GM18873 (cell line): Measurements from ENCODE around the gene APOF.
"Not testable (repeated sequence)": the region's sequence is repeated elsewhere in the genome, so short reads cannot be mapped to it uniquely, and the experiment has no call there.

ENCODE experiments used
- ATAC-seq: cut with Tn5 transposase; IDR thresholded peaks from one replicate; pipeline ENCODE4 v1.9.1; 2021; ENCODE audit warnings: mild to moderate bottlenecking, moderate library complexity, moderate number of reproducible peaks; ENCODE audit not compliant: unreplicated experiment, low FRiP score

Gene APOF

GRCh38 chr12:56362130-56363059, at the start of gene APOF:
Gene APOF, minus strand, starts transcription at chr12:56362857. Its CDS starts 112 bp downstream, at chr12:56362745.
- no peak for ATAC-seq

- ATAC-seq, result no peak
These were observed 49.4 kb upstream of the APOF start for GRCh38 chr12:56411781-56412639.

- ATAC-seq, result no peak
These were observed 48.1 kb upstream of the APOF start for GRCh38 chr12:56410768-56411167.

DNA sequence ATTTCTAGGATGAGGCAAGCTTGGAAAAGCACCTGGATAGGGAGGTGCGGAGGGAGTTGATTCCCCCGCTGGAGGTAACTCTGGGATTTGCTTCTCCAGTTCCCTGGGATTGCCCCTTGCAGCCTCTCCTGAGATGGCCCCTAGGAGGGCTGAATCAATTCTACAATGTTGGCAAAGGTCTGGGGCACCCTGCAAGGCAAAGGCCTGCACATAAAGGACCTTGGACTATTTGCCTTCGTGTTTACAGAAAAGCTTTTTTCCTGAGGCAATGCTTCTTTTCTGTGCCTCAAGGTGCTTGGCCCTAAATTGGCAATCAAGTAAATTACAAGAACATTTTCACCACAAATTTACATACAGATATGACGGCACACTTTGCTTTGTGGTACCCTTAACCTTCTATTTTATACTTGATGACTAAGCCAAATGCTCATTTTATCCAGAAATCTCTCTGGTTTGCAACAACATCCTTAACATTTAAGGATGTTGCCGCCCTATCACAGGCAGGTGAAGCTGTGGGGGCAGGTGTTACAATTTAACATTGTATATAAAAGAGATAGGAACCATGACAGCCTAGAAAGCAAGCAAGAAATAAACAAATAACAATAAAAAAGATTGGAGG, 46.3 kb upstream of the APOF start:
- ATAC-seq, result no peak

DNA sequence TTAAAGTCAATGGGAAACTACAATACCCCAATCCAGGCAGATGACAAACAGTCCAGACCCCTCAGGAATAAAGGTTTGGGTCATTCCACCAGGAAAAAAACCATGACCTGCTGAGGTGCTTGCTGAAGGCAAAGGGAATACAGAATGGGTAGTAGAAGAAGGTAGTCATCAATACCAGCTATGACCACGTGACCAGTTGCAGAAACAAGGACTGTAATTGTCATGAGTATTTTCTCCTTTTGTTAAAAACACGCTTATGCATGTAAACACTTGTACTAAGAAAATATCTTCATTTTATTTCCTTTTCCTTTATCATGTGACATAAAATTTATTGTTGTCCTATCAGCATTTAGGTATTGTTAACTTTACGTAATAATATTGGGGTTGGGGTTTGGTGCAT, 41.6 kb upstream of the APOF start:
- ATAC-seq, result not testable (repeated sequence)

DNA sequence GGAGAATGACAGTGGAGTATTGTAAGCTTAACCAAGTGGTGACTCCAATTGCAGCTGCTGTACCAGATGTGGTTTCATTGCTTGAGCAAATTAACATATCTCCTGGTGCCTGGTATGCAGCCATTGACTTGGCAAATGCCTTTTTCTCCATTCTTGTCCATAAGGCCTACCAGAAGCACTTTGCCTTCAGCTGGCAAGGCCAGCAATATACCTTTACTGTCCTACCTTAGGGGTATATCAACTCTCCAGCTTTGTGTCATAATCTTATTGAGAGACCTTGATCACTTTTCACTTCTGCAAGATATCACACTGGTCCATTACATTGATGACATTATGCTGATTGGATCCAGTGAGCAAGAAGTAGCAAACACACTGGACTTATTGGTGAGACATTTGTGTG, 39.0 kb upstream of the APOF start:
- not testable (repeated sequence) for ATAC-seq

- ATAC-seq, result not testable (repeated sequence)
These were observed 38.5 kb upstream of the APOF start for GRCh38 chr12:56401125-56401524.

DNA sequence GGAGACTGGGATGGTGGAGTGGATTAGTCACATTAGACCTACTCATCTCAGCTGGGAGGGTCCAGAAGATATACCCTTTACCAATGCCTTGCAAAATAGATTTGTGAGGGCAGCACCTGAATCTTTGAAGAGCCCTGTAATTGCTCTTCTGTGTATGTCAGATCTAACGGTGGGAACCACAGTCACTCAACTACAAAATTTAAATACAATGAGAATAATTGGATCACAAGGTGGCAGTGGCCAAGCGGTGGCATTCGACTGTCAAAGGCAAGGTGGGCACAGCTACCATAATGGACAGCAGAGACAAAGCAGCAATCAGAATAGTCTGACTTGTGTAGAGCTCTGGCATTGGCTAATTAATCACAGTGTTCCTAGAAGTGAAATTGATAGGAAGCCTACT, 36.8 kb upstream of the APOF start:
- not testable (repeated sequence) for ATAC-seq

DNA sequence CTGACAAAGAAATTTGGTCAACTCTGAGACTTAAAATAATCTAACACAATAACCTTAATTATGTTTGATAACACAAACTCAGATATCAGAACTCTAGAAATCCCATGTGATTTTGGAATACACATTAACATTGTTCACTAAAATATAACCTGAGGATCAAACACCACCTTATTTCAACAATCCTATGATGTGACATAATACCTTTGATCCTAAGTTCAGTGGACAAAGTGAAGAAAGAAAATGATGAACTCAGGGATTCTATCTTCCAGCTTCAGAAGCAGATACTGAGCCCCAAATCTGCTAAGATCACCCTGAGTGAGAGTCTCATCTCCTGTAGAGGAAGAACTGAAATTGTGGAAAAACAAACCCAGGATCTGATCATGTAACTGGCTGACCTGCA, 35.7 kb upstream of the APOF start:
- ATAC-seq, result no peak

DNA sequence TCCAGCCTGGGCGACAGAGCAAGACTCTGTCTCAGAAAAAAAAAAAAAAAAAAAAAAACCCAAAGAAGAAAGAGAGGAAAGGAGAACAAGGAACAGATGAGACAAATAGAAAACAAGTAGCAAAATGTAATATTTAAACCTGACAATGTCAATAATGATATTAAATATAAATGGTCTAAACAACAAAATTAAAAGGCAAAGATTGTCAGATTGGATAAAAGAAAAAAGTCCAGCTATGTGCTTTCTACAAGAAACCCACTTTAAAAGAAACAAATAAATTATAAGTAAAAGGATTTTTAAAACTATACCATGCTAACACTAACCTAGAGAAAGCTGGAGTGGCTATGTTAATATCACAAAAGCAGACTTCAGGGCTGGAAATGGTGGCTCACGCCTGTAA, 29.7 kb upstream of the APOF start:
- ATAC-seq, result no peak

DNA sequence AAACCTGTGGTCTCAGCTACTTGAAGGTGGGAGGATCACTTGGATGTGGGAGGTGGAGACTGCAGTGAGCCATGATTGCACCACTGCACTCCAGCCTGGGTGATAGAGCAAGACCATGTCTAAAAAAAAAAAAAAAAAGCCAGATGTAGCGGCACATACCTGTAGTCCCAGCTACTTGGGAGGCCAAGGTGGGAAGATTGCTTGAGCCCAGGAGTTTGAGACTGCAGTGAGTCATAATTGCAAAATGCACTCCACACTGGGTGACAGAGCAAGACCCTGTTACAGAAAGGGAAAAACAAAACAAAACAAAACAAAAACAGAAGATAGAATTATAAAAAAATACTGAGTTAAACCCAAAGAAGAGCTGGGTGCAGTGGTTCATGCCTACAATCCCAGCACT, 29.1 kb upstream of the APOF start:
- ATAC-seq, result no peak

GRCh38 chr12:56389412-56389811, 26.8 kb upstream of the APOF start:
- ATAC-seq, result no peak

- ATAC-seq, result no peak
These were observed 24.6 kb upstream of the APOF start for GRCh38 chr12:56387152-56387736.

- no peak for ATAC-seq
These were observed 23.2 kb upstream of the APOF start for GRCh38 chr12:56385873-56386272.

- no peak for ATAC-seq
These were observed 20.0 kb upstream of the APOF start for GRCh38 chr12:56382611-56383010.

GRCh38 chr12:56377989-56378316, 15.3 kb upstream of the APOF start:
- ATAC-seq, result no peak

DNA sequence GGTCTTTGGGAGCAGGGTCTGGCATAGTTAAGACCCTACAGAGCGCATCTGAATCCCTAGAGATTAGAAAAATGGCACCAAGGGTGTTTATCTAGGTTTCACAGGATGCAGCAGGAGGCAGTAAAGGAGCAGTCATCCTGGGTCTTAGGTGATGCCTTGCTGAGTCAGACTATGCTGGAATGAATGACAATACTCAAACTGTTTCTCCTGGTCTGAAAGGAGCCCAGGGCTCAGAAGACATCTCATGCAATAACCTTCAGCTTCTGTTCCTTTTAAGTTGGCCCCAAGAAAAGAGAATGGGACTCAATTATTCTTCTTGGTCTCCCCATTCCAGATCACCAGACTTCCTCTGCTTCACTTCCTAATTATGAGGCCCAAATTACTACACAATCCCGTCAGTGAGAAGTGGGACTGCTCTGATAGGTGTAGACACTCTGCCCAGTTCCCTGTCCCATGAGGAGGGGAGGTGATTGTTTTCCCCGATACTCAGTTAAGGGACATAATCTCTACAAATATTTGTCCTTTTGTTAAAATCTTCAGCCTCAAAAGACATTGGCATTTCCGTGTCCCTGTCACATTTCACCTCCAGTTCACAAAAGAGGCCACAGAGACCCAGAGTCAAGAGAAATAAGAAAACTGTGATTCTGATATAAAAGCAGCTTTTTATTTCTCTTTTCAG, 14.8 kb upstream of the APOF start:
- no peak for ATAC-seq

DNA sequence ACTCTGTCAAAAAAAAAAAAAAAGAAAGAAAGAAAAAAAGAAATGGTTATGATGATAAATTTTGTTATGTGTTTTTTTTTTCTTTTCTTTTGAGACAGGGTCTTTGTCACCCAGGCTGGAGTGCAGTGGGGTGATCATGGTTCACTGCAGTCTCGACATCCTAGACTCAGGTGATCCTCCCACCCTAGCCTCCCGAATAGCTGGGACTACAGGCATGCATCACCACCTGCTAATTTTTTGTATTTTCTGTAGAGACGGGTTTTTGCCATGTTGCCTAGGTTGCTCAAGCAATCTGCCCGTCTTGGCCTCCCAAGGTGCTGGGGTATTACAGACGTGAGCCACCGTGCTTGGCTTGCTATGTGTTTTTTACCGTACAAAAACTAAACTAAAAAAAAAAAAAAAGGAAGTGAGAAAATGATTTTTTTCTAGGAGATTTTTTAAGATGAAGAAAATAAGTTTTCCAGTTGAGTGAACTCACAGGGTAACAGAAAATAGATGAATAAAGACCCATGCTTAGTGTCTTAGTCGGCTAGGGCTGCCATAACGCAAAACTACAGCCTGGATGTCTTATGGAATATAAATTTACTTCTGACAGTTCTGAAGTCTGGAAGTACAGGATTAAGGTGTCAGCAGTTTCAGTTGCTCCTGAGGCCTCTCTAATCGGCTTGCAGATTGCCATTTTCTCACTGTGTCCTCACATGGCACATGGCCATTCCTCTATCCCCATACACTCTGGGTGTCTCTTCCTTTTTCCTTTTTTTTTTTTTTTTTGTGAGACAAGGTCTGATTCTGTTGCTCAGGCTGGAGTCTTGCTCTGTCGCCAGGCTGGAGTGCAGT, 13.2 kb upstream of the APOF start:
- peak; percentile 62 for ATAC-seq
